HG02798 (cell line): ENCODE measurements around the gene SHISAL1.
"Not testable (repeated sequence)": the region's sequence is repeated elsewhere in the genome, so short reads cannot be mapped to it uniquely, and the experiment has no call there.

Experiments used
- ATAC-seq: cut with Tn5 transposase; IDR thresholded peaks from one replicate; pipeline ENCODE4 v1.9.1; 2021; ENCODE audit warnings: mild to moderate bottlenecking; ENCODE audit not compliant: unreplicated experiment, poor library complexity

SHISAL1 gene

GRCh38 chr22:44329179-44329796 is 16.5 kb upstream of the SHISAL1 start:
- peak; percentile 70 for ATAC-seq

GRCh38 chr22:44328762-44329161 is 16.0 kb upstream of the SHISAL1 start:
- no peak for ATAC-seq

GRCh38 chr22:44328326-44328725 is 15.6 kb upstream of the SHISAL1 start:
- ATAC-seq = no peak

- ATAC-seq = no peak
Measured at GRCh38 chr22:44326491-44326885, 13.7 kb upstream of the SHISAL1 start.

GRCh38 chr22:44325718-44326490 is 13.2 kb upstream of the SHISAL1 start:
- no peak for ATAC-seq

GRCh38 chr22:44323140-44323790 is 10.5 kb upstream of the SHISAL1 start:
- ATAC-seq = not testable (repeated sequence)

GRCh38 chr22:44319685-44320084 is 6.9 kb upstream of the SHISAL1 start:
- no peak for ATAC-seq

- no peak for ATAC-seq
Measured at GRCh38 chr22:44318751-44319150, 6.0 kb upstream of the SHISAL1 start.

- no peak for ATAC-seq
Measured at GRCh38 chr22:44317886-44318637, 5.3 kb upstream of the SHISAL1 start.

GRCh38 chr22:44317123-44317444 is 4.3 kb upstream of the SHISAL1 start:
- no peak for ATAC-seq

GRCh38 chr22:44316393-44317122 is 3.8 kb upstream of the SHISAL1 start:
- no peak for ATAC-seq

- ATAC-seq = no peak
Measured at GRCh38 chr22:44314425-44315067, 1.8 kb upstream of the SHISAL1 start.

GRCh38 chr22:44313385-44314006 is 745 bp upstream of the SHISAL1 start:
- ATAC-seq = no peak

- ATAC-seq = no peak
Measured at GRCh38 chr22:44311855-44312170, 938 bp downstream of the SHISAL1 start.

- ATAC-seq = no peak
Measured at GRCh38 chr22:44311104-44311854, 1.5 kb downstream of the SHISAL1 start.

GRCh38 chr22:44309647-44310046 is 3.1 kb downstream of the SHISAL1 start:
- ATAC-seq = no peak

- no peak for ATAC-seq
Measured at GRCh38 chr22:44309137-44309536, 3.6 kb downstream of the SHISAL1 start.

- no peak for ATAC-seq
Measured at GRCh38 chr22:44307509-44308169, 5.1 kb downstream of the SHISAL1 start.
